ENCODE results near the gene PTPRD.

DNA sequence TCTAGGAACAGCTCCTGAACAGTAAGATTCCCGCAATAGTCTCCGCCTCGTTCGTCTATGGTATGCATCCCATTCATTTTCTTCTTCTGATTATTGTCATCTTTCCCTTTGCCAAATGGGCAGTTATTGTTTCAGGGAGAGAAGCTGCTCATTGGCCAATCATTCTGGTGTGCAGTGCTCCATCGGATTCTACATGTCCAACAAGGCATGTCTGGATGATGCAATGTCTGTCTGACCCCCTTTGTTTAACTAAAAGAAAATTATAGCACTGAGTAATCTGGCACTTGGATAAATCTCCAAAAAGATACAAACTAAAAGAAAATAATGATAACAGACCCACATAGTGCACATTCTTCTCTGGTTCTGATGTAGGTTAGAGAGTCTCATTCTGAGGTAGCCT lies 2297.6 kb downstream of the PTPRD start:
- TF ChIP-seq, protein P1, sequence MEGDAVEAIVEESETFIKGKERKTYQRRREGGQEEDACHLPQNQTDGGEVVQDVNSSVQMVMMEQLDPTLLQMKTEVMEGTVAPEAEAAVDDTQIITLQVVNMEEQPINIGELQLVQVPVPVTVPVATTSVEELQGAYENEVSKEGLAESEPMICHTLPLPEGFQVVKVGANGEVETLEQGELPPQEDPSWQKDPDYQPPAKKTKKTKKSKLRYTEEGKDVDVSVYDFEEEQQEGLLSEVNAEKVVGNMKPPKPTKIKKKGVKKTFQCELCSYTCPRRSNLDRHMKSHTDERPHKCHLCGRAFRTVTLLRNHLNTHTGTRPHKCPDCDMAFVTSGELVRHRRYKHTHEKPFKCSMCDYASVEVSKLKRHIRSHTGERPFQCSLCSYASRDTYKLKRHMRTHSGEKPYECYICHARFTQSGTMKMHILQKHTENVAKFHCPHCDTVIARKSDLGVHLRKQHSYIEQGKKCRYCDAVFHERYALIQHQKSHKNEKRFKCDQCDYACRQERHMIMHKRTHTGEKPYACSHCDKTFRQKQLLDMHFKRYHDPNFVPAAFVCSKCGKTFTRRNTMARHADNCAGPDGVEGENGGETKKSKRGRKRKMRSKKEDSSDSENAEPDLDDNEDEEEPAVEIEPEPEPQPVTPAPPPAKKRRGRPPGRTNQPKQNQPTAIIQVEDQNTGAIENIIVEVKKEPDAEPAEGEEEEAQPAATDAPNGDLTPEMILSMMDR (IDR thresholded peaks at IDR 0.05; ENCODE audit: insufficient read depth, low read length, poor library complexity, severe bottlenecking) = no peak
- no peak for TF ChIP-seq EZH2phosphoT487 (conservative IDR thresholded peaks at IDR 0.05; ENCODE audit: low read length)
